ENCODE data around the gene HHIP.

DNA sequence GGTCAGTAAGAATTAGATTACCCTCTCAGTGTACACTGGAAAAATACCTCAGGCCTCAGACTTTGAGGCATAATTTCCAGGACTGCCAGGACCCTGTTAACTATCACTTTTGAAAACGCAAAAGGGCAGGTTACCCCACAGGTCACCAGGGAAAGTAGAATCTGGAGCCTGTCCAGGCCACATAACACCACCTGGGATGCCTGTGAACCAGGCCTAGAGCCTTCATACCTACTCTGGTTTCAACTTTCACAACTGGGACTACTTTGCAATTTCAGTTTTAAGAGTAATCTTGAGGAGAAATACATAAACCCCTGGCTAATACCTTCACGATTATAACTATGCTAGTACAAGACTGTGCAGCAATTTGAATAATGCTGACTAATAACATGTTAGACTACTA is 132.4 kb downstream of the HHIP start:
- TF ChIP-seq, protein P1, sequence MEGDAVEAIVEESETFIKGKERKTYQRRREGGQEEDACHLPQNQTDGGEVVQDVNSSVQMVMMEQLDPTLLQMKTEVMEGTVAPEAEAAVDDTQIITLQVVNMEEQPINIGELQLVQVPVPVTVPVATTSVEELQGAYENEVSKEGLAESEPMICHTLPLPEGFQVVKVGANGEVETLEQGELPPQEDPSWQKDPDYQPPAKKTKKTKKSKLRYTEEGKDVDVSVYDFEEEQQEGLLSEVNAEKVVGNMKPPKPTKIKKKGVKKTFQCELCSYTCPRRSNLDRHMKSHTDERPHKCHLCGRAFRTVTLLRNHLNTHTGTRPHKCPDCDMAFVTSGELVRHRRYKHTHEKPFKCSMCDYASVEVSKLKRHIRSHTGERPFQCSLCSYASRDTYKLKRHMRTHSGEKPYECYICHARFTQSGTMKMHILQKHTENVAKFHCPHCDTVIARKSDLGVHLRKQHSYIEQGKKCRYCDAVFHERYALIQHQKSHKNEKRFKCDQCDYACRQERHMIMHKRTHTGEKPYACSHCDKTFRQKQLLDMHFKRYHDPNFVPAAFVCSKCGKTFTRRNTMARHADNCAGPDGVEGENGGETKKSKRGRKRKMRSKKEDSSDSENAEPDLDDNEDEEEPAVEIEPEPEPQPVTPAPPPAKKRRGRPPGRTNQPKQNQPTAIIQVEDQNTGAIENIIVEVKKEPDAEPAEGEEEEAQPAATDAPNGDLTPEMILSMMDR (IDR thresholded peaks at IDR 0.05), result no peak
- TF ChIP-seq EP300 (IDR thresholded peaks at IDR 0.05) (no peak), POLR2A (IDR thresholded peaks at IDR 0.05) (no peak)
